GM12873 (cell line): Measurements from ENCODE around the gene WDFY3.

Experiments used
- TF ChIP-seq, protein P1 (sequence below): IDR thresholded peaks from 2 replicates; pipeline ENCODE4 v1.5.1; 2012; ENCODE audit warnings: low read depth, mild to moderate bottlenecking, moderate library complexity, low read length, control low read depth; ENCODE audit not compliant: insufficient read depth; ENCODE audit errors: missing control alignments

The WDFY3 gene

GRCh38 chr4:84683064-84683850, 283.2 kb downstream of the WDFY3 start:
- TF ChIP-seq, protein P1, sequence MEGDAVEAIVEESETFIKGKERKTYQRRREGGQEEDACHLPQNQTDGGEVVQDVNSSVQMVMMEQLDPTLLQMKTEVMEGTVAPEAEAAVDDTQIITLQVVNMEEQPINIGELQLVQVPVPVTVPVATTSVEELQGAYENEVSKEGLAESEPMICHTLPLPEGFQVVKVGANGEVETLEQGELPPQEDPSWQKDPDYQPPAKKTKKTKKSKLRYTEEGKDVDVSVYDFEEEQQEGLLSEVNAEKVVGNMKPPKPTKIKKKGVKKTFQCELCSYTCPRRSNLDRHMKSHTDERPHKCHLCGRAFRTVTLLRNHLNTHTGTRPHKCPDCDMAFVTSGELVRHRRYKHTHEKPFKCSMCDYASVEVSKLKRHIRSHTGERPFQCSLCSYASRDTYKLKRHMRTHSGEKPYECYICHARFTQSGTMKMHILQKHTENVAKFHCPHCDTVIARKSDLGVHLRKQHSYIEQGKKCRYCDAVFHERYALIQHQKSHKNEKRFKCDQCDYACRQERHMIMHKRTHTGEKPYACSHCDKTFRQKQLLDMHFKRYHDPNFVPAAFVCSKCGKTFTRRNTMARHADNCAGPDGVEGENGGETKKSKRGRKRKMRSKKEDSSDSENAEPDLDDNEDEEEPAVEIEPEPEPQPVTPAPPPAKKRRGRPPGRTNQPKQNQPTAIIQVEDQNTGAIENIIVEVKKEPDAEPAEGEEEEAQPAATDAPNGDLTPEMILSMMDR: no peak

DNA sequence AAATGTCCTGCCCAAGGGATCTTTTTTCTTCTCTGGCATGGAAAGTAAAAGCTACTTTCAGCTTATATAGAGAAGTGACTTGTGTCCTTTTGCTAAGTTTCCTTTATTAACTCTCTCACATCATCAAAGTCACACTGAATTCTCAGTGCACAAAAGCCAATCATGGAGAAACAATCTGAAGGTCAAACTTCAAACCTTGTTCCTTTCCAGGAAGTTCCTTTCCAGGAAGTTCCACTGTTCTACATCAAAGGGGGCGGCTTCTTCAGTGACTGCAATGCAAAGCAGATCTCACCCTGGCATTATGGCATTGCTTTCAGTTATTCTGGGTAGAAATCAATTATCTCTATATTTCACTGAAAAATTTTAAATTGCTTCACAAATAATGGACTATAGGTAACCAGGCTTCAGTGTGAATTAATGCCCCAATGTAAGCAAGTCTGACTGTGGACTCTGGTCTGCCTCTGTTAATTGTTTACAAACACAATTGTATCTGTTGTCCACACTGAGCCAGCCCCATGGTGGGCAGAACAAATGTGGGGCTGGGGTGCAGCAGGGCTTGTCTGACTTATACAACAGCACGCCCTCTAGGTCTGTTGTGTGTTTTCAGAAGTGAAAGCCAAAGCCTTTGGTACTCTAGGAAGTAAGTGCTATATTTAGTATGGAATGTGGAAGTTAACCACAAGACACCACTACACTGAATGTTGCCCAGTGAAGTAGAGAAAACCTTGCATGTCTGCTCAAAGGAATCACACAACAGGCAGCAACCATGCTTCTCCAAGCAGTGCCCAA, 284.8 kb downstream of the WDFY3 start:
- TF ChIP-seq, protein P1: no peak

- TF ChIP-seq, protein P1: no peak
These were observed 285.5 kb downstream of the WDFY3 start for GRCh38 chr4:84680956-84681355.

DNA sequence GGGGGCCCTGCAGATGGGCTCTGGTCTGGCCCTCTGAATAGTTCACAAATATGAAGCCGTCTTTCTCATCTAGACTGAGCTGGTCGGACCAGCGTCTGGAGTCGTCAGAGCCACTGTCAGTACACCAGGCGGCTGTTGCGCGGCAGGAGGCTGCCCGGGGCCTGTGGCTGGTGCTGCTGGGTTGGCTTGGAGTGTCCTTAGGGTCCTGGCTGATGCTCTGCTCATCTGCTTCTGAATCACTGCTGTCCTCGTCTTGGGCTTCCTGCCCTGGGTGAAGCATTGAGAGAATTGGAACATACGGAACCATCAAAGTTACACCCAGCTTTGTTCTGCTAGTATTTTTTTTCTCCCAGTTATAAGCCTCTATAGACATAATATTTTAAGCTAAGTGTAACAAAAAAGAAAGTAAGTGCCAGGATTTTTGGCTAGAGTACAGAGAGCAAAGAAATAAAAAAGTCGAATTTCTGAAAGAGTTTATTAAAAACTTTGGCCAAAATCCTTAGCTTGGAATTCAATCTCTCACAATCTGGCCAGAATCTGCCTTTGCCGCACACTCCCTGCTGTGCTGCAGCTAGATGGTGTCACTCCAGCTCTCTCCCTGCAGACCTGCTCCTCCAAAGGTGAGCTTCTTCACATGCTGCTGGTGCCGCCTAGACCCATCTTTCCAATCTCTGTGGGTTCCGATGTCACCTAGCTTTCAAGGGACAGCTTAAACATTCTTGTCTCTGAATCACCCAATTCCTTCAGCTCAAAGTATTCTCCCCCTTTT, 287.3 kb downstream of the WDFY3 start:
- TF ChIP-seq, protein P1: no peak

- TF ChIP-seq, protein P1: no peak
These were observed 288.5 kb downstream of the WDFY3 start for GRCh38 chr4:84677995-84678394.

DNA sequence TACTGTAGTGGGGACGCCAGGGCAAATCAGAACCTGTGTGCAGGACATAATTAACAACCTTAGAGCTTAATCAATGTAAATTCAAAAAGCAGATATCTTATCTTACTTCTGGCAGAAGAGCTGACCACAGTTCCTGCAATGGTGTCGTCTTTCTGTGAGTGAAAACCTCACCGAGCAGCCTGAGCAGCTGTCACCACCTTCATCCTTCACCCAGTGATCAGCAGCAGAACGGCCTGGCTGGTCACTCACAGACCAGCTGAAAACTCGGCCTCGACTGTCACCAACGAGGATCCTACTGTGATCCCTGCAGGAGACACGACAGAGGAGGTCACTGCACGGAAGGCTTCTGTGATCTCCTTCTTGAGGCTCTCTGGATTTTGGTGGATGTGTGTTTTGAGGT, 289.4 kb downstream of the WDFY3 start:
- TF ChIP-seq, protein P1: no peak
